ENCODE data around the gene DOC2B.

DOC2B gene

GRCh38 chr17:160336-160735 lies 21.1 kb downstream of the DOC2B start:
- DNase-seq = no peak

GRCh38 chr17:159609-160008 lies 21.8 kb downstream of the DOC2B start:
- no peak for DNase-seq

GRCh38 chr17:158379-158778 lies 23.1 kb downstream of the DOC2B start:
- no peak for DNase-seq

GRCh38 chr17:157901-158300 lies 23.5 kb downstream of the DOC2B start:
- DNase-seq = no peak

DNA sequence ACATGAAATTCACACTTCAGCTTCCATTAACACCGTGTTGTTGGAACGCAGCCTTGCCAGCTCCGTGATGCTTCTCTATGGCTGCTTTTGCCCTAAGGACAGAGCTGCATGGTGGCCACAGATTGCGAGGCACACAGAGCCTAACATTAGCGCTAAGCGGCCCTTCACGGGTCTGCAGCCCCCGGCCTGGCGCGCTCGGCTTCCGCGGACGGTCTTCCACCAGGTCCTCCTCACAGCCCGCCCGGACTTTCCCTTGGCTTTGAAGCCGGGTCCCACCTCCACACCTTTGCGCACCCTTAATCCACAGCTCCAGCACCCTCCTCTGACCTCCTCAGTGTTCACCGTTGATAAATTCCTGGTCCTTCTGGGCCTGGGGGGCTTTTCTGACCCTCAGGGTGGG lies 24.5 kb downstream of the DOC2B start:
- DNase-seq = no peak

DNA sequence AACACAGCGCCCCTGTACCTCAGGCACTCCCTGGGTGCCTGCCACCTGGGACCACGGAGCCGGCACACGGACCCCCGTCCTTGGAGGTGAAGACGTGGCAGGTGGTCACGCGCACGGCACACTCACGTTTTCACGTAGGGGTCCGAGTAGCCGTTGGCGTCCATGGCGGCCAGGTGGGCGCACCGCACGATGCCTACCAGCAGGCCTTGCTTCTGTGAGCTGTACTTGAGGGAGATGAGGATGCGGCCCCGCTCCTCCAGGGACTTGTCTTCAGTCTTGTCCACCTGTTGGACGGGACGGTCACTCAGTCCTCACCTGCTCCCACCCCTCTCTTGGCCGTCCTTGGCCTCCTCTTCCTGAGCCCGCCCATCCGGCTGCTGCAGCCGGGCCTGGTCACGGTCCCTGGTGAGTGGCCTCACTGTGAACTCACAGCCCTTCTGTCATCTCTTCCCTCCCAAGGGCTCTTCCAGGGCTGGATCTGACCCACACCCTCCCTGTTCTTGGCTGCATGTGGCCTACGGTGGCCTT lies 25.3 kb downstream of the DOC2B start:
- no peak for DNase-seq

GRCh38 chr17:155576-155975 lies 25.9 kb downstream of the DOC2B start:
- no peak for DNase-seq

GRCh38 chr17:153851-154250 lies 27.6 kb downstream of the DOC2B start:
- no peak for DNase-seq

DNA sequence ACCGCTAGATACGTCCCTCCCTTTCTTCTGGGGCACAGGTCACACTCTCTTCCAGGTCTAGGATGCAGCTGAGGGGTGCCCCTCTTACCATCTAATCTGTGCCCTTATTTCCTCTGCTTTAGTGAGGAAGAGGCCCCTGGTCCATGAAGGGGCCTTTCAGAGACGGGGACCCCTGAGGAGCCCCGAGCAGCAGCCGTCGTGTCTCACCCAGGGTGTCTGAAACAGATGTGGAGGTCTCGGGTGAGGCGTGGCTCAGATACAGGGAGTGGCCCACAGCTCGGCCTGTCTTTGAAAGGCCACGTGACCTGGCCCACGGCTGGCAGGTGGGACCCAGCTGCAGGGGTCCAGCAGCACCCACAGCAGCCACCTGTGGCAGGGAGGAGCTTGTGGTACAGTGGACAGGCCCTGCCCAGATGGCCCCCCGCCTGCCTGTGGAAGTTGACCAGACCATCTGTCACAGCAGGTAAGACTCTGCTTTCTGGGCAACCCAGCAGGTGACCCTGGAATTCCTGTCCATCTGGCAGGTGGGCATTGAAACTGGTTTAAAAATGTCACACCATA lies 28.5 kb downstream of the DOC2B start:
- DNase-seq = no peak

DNA sequence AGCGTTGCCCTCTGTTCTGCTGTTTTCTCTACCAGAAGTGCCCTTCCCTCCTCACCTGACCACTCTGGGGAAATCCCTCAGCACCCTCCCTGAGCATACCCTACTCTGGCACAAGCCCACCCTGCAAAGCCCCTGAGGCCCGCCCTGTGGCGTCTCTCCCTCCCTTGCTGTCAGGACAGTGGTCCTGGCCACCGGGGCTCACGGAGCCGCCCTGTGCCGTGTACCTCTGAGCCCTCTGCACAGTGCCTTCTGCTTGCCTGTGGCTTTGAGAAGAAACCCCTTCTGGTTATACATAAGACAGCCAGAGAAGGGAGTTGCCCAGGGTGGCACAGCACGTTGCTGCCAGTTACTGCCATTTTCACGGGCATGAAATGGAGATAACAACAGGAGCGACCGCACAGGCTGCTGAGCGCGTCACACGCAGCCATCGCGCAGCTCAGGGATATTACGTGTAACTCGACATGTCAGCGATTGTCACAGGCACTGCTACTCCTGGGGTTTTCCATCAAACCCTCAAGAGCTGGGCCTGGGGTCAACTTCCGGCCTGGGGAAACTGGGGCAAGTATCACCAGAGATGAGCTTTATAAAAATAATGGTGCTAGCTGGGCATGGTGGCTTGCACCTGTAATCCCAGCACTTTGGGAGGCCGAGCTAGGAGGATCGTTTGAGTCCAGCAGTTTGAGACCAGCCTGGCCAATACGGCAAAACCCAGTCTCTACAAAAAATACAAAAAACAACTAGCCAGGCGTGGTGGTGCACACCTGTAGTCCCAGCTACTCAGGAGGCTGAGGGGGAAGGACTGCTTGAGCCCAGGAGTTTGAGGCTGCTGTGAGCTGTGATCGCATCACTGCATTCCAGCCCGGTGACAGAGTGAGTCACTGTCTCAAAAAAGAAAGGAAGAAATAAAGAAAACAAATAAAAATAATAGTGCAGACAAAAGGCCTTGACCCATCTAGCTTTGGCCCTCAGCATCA lies 29.3 kb downstream of the DOC2B start:
- DNase-seq = no peak

GRCh38 chr17:151004-151403 lies 30.4 kb downstream of the DOC2B start:
- DNase-seq = no peak

DNA sequence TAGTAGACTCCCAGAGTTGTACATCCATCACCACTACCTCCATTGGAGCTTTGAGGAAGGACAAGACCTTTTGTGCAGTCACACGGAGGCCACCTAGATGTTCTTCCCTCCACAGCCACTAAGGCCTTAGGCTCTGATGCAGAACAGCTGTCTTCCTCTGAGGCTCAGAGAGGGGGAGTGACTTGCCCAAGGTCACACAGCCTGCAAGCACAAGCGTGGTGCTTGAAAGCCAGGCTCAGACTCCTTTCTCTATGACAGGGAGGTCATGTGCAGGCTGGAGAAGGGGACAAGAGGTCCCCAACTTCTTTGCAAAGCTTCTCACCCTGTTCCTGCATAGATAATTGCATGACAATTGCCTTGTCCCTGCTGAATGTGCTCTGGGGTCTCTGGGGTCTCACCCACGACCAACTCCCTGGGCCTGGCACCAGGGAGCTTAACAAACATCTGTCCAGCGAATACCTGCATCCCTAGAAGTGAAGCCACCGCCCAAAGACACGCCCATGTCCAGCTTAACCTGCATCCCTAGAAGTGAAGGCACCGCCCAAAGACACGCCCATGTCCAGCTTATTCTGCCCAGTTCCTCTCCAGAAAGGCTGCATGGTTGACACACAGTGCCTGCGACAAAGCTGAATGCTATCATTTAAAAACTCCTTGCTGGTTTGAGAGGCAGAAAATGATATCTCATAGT lies 31.4 kb downstream of the DOC2B start:
- no peak for DNase-seq

DNA sequence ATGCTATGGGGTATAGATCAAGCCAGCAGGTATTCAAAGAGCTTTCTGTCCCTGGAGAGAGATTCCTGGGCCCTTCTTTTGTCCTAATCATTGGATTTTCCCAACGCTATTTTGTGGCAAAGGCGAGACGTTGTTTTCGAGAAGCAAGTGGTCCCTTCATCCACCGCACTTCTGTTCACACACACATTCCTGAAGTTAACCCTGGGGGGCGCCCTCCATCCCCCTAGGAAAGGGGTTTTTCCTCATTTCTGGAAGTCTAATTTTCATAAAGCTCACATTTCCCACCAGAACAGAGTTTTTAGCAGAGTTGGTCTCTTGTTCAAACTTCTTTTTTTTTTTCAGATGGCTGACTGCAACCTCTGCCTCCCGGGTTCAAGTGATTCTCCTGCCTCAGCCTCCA lies 32.2 kb downstream of the DOC2B start:
- no peak for DNase-seq

DNA sequence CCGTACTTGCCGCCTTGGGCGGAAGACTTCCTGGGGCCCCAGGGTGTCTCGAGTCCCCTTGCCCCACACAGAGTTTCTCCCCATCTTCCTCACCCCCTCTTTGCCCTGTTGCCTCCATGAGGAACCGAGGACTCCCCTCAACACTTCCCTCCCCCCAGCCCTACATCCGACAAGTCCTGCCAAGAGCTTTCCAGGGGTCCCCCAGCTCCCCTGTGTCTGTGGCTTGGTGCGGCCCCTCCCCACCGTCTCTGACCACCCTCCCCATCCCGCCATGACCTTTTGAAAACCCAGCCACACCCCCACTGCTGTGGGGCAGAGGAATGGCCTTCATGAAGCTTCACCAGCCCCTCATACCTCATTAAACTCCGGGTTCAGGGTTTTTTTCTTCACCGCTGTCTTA lies 32.7 kb downstream of the DOC2B start:
- DNase-seq = no peak

- DNase-seq = no peak
Measured at GRCh38 chr17:147796-148740, 33.4 kb downstream of the DOC2B start.

DNA sequence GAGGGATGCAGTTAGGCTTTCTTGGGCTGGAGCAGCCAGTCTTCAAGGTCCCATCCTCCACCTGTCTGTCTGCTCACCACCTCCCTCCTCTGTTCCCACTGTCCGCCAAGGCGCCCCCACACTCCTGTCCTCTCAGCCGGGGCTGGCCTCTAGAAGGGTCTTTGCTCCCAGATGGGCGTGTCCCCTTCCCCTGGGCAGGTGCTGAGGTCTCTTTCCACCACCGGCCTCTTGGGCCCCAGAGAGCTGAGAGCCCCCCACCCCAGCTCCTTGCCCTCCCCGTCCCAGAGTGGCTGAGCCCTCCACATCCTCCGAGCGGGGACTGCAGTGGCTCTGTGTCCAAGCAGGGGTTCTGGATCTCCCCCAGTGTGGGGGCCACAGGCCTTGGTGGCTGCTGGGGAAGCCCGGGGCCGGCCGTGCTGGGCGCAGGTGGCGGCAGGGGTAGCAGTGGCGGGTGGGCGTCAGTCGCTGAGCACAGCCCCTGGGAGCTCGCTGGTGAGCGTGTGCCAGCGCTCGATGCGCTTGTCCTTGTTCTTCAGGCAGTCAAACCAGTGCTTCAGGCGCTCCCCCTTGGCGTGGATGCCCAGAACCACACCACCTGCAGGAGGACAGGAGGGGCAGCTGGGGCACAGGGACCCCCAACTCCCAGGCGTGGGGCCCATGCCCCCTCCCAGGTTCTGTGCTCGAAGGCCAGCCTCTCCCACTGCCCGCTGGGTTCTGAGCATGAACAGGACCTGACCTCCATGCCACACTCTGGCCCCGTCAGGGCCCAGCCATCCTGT lies 34.3 kb downstream of the DOC2B start:
- no peak for DNase-seq

DNA sequence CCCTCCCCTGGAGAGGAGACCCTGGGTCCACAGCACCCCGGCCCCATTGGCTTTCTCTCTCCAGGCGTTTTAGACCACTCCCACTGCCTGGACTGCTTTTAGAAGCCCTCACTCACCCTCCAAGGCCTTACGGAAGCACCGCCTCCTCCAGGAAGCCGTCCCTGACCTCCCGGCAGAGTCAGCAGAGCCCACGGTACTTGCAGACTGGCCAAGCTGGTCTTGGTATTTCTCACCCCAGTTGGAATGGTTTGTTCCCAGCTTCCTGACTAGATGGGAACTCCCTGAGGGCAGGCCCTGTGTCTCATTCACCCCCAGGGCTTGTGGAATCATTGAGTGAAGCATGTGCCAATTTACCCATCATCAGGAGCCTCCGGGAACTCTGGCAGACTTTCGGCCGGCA lies 34.9 kb downstream of the DOC2B start:
- no peak for DNase-seq

DNA sequence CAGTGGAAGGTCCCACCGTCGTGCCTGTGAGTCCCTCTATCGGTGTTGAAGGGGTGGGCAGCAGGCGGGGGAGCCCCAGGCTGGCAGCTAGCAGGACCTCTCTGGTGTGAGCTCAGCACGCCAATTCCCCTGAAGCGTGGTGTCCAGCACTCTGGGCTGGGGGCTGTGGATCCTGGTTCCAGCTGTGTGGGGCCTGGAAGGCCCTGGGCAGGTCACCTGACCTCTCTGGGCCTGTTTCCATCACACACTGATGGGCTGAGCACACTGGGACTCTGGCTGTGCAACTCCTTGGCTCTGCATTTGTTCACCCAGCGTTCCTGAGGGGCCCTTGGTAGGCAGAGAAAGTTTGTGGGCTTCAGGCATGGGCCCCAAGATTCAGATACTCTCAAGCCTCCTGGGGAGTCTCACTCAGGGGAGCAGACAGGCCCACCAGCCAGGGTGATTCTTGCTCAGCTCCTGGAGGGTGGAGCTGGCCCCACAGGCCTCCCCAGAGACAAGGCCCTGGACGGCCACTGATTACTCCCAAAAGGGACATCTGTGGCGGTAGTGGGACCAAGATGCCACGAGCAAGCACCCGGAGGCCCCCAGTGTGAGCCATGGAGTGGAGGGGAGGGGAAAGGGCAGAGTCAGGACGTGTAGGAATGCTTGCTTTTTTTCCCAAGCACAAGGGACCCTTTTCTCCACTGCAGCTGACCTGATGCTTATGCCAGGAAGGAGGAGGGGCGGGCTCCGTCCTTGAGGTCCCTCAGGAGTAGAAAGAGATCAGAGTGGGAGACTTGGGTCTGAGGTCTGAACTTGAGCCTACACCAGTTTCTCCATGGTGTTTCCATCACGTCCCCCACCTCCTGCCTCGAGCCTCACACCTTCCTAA lies 35.5 kb downstream of the DOC2B start:
- no peak for DNase-seq

GRCh38 chr17:144936-145670 lies 36.3 kb downstream of the DOC2B start:
- DNase-seq = no peak

DNA sequence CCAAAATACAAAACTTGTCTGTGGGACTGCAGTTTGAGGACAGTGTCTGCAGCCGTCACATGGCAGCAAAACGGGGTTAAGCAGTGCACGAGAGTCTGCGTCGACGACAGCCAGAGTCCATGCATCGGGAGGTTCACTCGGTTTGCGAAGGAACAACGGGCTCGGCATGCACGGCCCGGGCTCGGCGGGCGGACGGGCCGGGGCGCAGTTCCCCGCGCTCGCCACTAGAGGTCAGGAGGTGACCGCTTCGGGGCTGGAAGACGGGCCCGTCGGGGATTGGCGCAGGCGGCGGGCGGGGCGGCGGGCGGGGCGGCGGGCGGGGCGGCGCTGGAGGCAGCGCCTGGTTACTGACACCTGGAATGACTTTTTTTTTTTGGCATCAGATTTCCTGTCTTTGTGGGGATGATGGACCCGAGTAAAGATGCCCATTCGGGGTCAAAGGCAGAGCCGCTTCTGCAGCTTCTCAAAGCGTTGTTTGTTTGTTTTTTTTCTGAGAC lies 37.6 kb downstream of the DOC2B start:
- DNase-seq = peak; percentile 36

Data from NCI-H510A treated with DMSO at 0.1 percent for 48 hours (cell line).